GM18868 (cell line): ENCODE data around the gene CDHR1.
A peak's percentile ranks its signal among the peaks of the same experiment; 100 is the strongest.
"Not testable (repeated sequence)": the region's sequence is repeated elsewhere in the genome, so short reads cannot be mapped to it uniquely, and the experiment has no call there.

ENCODE experiments used
- ATAC-seq: cut with Tn5 transposase; IDR thresholded peaks from one replicate; pipeline ENCODE4 v1.9.1; 2021; ENCODE audit warnings: mild to moderate bottlenecking, moderate library complexity; ENCODE audit not compliant: unreplicated experiment

Gene CDHR1

DNA sequence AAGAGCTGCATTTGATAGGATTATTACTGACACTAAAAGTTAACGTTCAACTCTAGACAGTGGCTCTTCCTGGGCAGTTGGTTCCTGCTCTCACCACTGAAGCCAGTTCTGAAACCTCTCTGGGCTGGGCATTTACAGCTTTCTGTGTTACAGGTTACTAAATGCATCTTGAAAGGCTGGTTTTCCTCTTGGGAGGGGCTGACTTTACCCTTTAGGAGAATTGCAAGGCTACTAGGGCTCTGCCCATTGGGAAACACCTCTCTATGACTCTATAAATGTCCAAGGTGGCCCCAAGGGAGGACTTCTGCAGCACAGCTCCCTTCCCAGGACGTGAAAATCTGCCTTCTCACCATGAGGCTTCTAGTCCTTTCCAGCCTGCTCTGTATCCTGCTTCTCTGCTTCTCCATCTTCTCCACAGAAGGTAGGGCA lies 20.8 kb upstream of the CDHR1 start, which contains the start of gene GPR15LG:
Gene GPR15LG (plus strand): TSS at position 301 of the 429 bp plus-strand sequence. CDS start 51 bp downstream, at position 352.
- ATAC-seq = no peak

DNA sequence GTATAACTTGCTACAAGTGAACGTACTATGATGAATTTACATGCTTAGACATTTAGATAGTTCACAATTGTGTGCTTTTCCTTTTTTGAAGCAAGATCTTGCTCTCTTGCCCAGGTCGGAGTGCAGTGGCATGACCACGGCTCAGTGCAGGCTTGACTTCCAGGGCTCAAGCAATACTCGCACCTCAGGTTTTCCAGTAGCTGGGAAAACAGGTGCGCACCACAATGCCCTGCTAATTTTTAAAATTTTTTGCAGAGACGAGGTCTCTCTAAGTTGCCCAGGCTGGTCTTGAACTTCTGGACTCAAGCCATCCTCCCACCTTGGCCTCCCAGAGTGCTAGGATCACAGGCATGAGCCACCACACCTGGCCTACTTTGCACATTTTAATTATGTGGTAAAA lies 18.9 kb upstream of the CDHR1 start:
- ATAC-seq = no peak

DNA sequence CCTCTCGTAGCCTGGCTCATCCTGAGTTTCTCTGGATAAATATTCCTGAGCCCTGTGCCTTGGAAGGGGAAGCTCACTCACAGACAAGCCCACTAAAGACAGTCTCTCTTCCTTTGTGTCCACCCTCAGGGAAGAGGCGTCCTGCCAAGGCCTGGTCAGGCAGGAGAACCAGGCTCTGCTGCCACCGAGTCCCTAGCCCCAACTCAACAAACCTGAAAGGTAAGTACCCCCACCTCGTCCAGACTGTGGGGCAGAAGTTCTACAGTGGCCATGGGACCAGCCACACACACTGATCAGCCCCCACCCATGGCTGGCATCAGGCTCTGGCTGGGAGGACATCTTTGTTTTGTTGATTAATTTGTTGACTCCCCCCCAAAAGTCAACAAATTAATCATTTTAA lies 18.0 kb upstream of the CDHR1 start:
- no peak for ATAC-seq

DNA sequence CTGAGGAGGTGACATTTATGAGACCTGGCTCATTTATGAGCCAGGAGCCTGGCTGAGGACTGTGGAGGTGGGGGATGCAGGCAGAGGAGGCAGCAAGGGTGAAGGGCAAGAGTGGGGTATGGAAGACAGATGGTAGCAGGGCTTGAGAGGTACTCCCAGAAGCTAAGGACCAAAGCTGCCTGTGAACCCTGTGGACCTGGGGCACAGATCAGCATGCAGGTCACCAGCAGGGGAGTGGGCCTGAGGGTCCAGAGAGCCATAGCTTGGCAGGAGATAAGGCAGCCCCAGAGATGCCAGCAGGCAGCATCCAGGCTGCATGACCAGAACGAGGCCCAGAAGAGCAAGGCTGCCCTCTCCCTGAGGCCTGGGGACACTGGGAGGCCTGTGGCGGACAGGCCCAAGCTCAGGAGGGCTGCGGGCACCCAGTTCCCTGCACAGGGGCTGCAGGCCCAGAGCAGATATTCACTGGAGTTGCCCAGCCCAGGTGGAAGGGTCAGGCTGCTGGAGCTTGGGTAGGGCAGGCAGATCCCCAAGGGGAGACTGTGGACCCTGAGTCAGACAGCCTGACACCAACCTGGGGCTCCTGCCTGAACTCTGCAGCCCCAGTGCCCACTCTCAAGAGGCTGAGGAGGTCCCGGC lies 17.4 kb upstream of the CDHR1 start:
- ATAC-seq = no peak

DNA sequence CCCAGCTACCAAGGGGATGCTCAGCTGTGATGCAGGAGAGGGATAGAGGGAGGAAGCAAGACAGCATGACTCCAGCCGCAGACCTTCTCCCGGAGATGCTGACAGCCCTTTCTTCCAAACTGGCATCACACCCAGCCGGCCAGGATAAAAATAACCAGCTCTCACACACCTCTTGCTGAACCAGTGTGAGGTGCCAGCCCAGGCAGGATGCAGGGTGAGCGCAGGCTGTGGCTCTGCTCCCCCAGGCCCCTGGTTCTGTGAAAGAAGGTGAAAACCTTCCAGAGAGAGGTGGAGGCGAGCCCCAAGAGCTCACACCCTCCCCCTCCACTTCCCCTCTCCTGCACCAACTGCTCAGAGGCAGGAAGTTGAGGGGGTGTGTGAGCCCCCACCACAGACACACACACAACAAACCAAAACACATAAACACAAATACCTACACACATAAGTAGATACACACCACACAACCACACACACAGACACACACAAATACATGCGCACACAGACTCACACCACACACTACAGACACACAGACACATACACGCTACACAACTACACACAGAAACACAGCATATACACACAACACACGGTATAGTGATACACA lies 16.7 kb upstream of the CDHR1 start:
- peak; percentile 42 for ATAC-seq

DNA sequence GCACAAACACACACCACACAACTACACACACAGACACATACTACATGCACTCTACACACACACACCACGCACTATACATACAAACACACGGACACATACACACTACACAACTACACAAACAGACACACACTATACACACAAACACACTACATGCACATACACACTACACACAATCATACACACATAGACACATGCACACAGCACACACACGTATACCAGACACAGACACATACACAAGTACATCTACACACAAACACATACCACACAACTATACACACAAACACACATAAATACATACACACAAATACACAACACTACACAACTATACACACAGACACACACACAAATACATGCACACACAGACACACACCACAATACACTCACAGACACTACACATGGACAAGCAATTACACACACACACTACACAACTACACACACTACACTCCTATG lies 16.2 kb upstream of the CDHR1 start:
- no peak for ATAC-seq

DNA sequence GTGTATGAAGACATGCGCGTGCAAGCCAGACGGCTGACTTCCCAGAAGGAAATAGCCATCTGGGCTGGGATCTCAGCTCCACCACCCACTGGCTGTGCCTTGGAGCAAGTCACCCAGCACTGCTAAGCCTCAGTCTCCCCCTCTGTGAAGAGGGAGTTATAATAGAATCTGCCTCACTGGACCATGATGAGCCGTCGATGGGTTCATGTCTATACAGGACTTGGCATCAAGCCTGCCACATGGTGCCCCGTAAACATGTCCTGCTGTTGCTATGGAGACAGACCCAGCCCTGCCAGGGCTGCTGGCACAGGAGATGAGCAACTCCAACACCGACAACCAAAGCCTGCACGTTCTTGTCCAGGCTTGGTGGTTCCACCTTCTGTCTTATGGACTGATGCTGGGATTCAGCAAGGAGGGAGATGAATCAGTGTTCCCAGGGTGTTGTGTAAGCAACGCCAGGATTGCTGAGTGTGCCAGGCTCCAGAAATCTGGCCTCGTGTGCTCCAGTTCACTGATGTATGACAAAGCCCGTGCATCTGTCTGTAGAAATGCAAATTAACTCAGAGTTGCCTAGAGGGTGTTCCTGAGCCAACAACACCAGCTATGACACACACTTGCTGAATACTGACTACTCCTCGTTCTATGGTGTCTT lies 15.2 kb upstream of the CDHR1 start:
- ATAC-seq = peak; percentile 85

DNA sequence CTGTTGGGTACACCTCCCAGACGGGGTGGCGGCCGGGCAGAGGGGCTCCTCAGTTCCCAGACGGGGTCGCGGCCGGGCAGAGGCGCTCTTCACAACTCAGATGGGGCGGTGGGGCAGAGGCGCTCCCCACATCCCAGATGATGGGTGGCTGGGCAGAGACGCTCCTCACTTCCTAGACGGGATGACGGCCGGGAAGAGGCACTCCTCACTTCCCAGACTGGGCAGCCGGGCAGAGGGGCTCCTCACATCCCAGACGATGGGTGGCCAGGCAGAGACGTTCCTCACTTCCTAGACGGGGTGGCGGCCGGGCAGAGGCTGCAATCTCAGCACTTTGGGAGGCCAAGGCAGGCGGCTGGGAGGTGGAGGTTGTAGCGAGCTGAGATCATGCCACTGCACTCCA lies 14.0 kb upstream of the CDHR1 start:
- ATAC-seq = not testable (repeated sequence)

DNA sequence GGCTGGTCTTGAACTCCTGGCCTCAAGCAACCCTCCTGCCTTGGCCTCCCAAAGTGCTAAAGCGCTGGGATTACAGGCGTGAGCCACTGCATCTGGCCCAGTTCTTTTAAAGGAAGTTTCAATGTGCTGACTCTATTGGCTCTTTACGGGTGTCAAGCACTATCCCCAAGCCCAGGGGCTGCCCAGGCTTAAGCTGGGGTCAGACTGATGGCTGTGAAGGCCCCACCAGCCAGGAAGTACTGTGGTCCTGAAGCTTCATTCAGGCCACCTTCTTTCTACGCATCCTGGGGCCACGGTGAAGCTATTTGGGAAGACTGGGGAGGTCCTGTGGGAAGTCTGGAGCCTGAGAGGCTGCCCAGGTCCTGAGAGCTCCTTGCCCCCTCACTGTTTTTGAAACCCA lies 12.7 kb upstream of the CDHR1 start:
- no peak for ATAC-seq

DNA sequence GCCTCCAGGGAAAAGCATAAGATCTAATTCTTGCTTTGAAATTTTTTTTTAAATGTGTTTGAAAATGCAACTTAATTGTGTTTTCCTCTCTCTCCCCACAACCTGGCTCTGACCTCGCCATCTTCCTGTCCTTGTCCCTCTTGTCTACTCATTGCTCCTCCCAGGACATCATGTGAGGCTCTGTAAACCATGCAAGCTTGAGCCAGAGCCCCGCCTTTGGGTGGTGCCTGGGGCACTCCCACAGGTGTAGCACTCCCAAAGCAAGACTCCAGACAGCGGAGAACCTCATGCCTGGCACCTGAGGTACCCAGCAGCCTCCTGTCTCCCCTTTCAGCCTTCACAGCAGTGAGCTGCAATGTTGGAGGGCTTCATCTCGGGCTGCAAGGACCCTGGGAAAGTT lies 9.8 kb upstream of the CDHR1 start:
- ATAC-seq = peak; percentile 42

DNA sequence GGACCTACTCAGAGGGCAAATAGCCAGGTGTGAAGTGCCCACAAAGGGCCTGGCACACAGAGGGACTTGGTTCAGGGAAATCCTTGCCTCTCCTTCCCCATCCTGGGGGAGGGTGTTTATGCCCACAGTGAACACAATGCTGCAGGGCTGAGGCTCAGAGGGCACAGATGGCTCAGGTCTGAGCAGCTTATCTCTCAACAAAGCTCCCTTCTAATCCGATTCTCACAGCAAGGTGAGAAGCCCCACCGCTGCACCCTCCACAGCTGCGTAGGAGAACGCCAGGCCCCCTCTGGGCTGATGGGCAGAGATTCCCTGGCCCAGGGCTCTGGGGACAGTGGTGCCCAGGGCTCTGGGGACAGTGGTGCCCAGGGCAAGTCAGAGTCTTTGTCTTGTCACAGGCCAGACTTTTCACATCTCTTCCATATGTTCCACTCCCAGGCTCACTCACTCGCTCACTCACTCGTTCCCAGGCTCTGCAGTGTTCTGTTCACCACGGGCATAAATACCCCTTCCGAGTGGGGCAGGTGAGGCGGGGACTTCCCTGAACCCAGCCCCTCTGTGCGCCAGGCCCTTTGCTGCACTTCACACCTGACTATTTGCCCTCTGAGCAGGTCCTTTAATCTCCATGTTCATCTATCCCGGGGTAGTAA lies 8.7 kb upstream of the CDHR1 start:
- ATAC-seq = no peak

DNA sequence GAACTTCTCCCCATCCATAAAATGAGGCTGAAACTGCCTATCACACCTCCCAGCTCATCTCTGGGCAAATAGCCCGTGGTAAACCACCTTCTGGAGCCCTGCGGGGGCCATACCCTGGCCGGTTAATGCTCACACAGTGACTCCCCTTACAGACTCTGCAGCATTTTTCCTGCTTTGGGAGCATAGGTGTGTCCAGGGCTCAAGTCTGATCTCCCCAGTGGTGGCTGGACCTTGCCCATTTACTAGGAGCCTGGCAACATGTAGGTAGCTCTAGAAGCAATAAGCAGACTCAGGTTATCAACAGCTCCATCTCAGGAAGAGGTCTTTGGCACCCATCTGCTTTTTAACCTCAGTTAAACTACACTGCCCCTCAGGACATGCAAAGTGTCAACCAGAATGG lies 5.5 kb upstream of the CDHR1 start:
- ATAC-seq = no peak

DNA sequence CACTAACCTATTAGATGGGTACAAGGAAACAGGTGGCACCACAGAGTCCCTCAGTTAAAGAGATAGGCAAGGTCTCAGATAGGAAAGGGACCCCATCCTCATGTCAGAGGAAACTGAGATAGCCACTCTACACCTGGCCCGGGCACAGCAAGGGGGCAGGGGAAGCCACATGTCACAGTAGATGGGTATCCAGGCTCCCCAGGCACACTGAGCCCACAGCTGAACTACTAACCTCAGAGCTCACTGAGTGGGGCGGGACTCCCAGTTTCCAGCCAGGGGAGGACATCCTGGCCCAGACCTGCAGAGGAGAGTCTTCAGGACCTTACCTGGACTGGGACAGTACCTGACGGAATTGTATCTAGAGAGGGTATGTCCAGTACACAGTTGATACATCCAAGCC lies 3.7 kb upstream of the CDHR1 start:
- ATAC-seq = no peak

DNA sequence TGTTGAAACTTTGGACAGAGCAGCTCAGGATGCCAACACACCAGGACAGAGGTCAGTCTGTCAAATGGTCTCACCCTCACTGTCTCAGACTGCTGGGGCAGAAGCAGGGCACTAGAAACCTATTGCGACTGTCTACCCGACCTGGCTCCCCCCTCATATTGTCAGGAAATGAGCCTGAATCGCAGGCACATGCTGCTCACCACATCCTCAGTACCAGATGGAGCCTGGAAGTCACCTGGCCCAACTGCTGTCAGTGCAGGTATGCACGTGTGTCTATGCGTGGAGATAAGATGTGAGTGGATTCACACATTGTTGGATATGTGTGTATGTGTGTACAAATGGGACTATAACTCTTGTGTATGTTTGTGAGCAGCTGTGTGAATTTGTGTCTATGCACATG lies 3.2 kb upstream of the CDHR1 start:
- ATAC-seq = no peak

DNA sequence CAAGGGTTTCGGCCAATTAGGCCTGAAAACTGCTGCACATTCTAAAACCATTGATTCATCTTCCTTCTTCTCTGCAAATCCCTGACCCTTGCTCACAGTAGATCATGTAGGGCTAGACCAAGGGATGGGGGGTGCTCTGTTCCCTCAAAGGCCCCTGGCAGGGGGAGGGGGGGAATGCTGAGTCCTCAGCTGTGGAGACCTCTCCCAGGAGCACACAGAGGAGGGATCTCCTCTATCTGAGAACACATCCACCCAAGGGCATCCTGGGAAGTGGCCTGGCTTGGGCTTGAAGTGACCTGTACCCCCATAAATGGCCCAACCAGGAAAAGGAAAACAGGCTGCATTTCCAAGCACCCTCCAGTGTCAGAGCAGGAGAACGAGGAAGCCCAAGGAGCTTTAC lies 1.0 kb upstream of the CDHR1 start:
- ATAC-seq = no peak

DNA sequence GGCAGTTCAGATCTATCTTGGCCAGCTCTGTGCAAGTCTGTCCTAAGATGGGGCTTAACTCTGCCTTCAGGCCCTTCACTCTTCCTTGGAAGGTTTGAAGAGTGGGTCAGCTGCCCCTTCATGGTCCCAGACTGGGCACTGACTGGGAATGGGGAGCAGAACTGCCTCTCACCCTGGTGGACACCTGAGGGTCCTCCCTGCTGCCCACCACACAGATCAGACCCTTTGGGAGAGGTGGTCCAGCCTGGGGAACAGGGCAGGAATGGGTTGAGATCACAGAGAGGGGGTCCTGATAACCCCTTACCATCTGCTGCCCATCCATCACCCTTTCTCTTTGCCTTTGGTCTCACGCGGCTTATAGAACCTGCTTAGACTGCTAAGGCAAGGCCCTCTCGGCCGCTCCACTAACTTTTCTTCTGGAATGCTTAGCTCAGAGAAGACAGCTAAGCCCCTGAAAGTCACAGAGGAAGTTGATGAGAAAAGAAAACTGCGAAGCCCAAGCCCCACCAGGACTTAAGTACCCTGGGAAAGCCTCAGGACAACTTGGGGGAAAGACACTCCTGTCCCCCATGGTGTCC lies 402 bp upstream of the CDHR1 start:
- ATAC-seq = peak; percentile 4

DNA sequence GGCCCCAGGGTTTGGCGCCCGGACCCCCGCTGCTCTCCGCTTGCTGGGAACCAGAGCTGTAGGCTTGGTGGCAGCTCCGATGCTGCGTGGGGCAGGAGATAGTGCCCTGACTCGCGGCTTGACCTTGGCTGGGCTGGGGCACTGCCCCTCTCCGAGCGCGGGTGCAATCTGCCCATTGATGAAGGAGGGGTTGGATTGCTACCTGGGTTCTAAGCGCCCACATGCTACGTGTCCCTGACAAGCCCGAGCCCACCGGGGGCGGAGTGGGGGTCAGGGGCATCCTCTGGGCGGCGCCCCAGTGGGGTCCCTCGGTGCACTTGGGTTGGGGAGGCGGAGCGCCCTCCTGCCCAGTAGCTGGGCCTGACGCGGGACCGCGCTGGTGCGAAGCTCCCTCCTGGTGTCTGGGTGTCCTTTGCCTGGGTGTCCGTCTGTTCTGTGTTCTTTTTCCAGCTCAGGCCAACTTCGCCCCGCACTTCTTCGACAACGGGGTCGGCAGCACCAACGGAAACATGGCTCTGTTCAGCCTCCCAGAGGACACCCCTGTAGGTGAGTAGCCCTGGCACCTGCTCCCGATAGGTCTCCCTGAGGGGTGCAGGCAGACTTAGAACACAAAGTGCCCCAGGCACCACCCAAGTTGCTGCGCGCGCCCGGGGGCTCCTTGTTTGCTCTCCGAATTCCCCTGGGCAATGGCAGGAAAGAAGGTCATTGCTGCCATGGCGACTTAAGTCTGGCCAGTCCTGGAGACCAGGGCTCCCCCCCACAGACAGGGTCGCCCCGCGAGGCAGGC lies 900 bp downstream of the CDHR1 start:
- ATAC-seq = peak; percentile 1

DNA sequence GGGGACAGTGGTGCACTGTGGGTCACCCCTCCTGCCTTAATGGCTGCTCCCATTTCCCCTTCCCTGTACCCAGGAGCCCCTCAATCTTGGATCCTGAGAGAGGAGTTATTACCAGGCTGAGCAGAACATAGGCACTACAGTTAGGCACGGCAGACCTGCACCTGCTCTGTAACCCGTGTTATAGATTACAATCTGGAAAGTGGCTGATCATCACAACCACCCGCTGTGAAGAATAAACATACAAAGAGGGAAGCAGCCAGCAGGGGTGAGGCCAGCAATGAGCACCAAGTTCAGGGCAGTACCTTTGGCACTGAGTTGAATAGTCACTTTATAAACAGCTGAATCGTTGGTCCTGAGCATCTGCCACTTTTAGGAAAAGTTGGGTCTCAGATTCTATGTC lies 1.7 kb downstream of the CDHR1 start:
- ATAC-seq = no peak

DNA sequence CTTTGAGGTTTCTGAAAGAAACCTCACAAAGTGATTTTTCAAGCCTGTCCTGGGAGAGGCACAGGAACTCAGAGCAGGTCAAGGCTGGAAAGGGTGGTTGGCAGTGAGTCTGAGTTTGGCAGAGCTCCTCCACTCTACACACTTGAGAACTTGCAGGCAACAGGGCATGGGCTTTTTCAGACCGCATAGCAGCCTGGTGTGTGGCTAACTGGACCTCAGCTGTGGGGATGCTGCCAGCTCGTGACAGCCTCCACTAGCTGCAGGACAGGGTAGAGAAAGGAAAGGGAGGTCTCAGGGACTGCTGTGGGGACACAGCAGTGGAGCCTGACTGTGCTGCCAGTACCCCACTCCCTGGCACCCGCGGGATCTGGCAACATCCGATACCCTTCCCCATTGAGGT lies 2.6 kb downstream of the CDHR1 start:
- ATAC-seq = no peak

DNA sequence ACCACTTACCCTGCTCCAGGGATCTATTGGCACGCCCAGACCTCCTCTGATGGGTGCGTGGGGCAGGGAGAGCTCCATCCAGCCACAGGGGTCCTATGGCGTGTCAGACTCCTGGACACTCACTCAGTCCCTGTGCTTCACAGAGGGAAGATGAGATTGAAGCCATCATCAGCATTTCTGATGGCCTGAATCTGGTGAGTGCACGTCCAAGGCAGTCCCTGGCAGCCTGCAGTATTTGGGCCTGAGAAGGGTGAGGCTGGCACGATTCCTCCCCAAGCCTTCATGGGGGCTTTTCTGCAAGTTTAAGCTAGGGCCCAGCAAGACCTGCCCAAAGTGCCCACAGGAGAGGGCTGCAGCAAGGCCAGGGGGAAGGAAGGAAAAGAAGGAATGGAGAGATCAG lies 3.3 kb downstream of the CDHR1 start:
- no peak for ATAC-seq
